ENCODE measurements around the gene ABLIM1.

Gene ABLIM1

GRCh38 chr10:114600057-114600456 is 58.0 kb downstream of the ABLIM1 start:
- TF ChIP-seq LEF1 (IDR thresholded peaks at IDR 0.05; ENCODE audit: borderline replicate concordance) (no peak), SP1 (IDR thresholded peaks at IDR 0.05) (no peak), CTBP1 (IDR thresholded peaks at IDR 0.05; ENCODE audit: borderline replicate concordance) (no peak), ZNF384 (IDR thresholded peaks at IDR 0.05) (no peak), ELF4 (IDR thresholded peaks at IDR 0.05) (no peak), ARNT (IDR thresholded peaks at IDR 0.05) (no peak), SUZ12 (IDR thresholded peaks at IDR 0.05) (no peak), FOXM1 (IDR thresholded peaks at IDR 0.05; ENCODE audit: borderline replicate concordance) (no peak), PKNOX1 (IDR thresholded peaks at IDR 0.05) (no peak), FOXA1 (IDR thresholded peaks at IDR 0.05) (no peak), FOXK2 (IDR thresholded peaks at IDR 0.05) (no peak), L3MBTL2 (conservative IDR thresholded peaks at IDR 0.05) (no peak), TARDBP (IDR thresholded peaks at IDR 0.05) (no peak), HDGF (IDR thresholded peaks at IDR 0.05; ENCODE audit: borderline replicate concordance) (no peak), BHLHE40 (IDR thresholded peaks at IDR 0.05; ENCODE audit: borderline replicate concordance) (no peak)
- no peak for DNase-seq (ENCODE audit: extremely low spot score)
- ChIA-PET POLR2A (no interaction called here), CTCF (no interaction called here)

- no peak for DNase-seq (ENCODE audit: extremely low spot score)
- CTCF ChIA-PET = no interaction called here
- TF ChIP-seq CTBP1 (IDR thresholded peaks at IDR 0.05; ENCODE audit: borderline replicate concordance) = no peak
- TF ChIP-seq BHLHE40 (IDR thresholded peaks at IDR 0.05; ENCODE audit: borderline replicate concordance) = no peak
- no peak for TF ChIP-seq SP1 (IDR thresholded peaks at IDR 0.05)
- TF ChIP-seq ZNF384 (IDR thresholded peaks at IDR 0.05) = no peak
- no peak for TF ChIP-seq ELF4 (IDR thresholded peaks at IDR 0.05)
- no peak for TF ChIP-seq FOXM1 (IDR thresholded peaks at IDR 0.05; ENCODE audit: borderline replicate concordance)
- POLR2A ChIA-PET = interaction anchor here (0.6 kb wide), 1 partner anchor 57 kb away, joined by 3 read pairs; no protein-coding TSS in a partner anchor
These were observed 61.3 kb downstream of the ABLIM1 start for GRCh38 chr10:114596793-114597192.

GRCh38 chr10:114593816-114594468 is 64.1 kb downstream of the ABLIM1 start:
- no peak for TF ChIP-seq L3MBTL2 (conservative IDR thresholded peaks at IDR 0.05)
- TF ChIP-seq SP1 (IDR thresholded peaks at IDR 0.05) = no peak
- no peak for TF ChIP-seq NFRKB (IDR thresholded peaks at IDR 0.05)
- no peak for TF ChIP-seq FOXM1 (IDR thresholded peaks at IDR 0.05; ENCODE audit: borderline replicate concordance)
- TF ChIP-seq ZNF384 (IDR thresholded peaks at IDR 0.05) = no peak
- TF ChIP-seq ELF4 (IDR thresholded peaks at IDR 0.05) = no peak
- no peak for TF ChIP-seq BHLHE40 (IDR thresholded peaks at IDR 0.05; ENCODE audit: borderline replicate concordance)
- no peak for TF ChIP-seq ARNT (IDR thresholded peaks at IDR 0.05)
- no peak for TF ChIP-seq FOXK2 (IDR thresholded peaks at IDR 0.05)
- no peak for TF ChIP-seq FOXA1 (IDR thresholded peaks at IDR 0.05)
- TF ChIP-seq HDGF (IDR thresholded peaks at IDR 0.05; ENCODE audit: borderline replicate concordance) = no peak
- no peak for TF ChIP-seq PKNOX1 (IDR thresholded peaks at IDR 0.05)
- no peak for TF ChIP-seq SUZ12 (IDR thresholded peaks at IDR 0.05)
- TF ChIP-seq LEF1 (IDR thresholded peaks at IDR 0.05; ENCODE audit: borderline replicate concordance) = no peak
- CTCF ChIA-PET = interaction anchor here (1.0 kb wide), 1 partner anchor 10 kb away, joined by 3 read pairs; no protein-coding TSS in a partner anchor
- DNase-seq (ENCODE audit: extremely low spot score) = no peak
- POLR2A ChIA-PET = interaction anchor here (0.5 kb wide), 1 partner anchor 213 kb away, joined by 3 read pairs; no protein-coding TSS in a partner anchor

- ChIA-PET POLR2A (no interaction called here), CTCF (no interaction called here)
- TF ChIP-seq ARNT (IDR thresholded peaks at IDR 0.05) (no peak), NFRKB (IDR thresholded peaks at IDR 0.05) (no peak), SP1 (IDR thresholded peaks at IDR 0.05) (no peak), CTBP1 (IDR thresholded peaks at IDR 0.05; ENCODE audit: borderline replicate concordance) (no peak), FOXK2 (IDR thresholded peaks at IDR 0.05) (no peak), SUZ12 (IDR thresholded peaks at IDR 0.05) (no peak), HDGF (IDR thresholded peaks at IDR 0.05; ENCODE audit: borderline replicate concordance) (no peak), L3MBTL2 (conservative IDR thresholded peaks at IDR 0.05) (no peak), FOXM1 (IDR thresholded peaks at IDR 0.05; ENCODE audit: borderline replicate concordance) (no peak), TARDBP (IDR thresholded peaks at IDR 0.05) (no peak), ELF4 (IDR thresholded peaks at IDR 0.05) (no peak), FOXA1 (IDR thresholded peaks at IDR 0.05) (no peak), BHLHE40 (IDR thresholded peaks at IDR 0.05; ENCODE audit: borderline replicate concordance) (no peak), LEF1 (IDR thresholded peaks at IDR 0.05; ENCODE audit: borderline replicate concordance) (no peak), PKNOX1 (IDR thresholded peaks at IDR 0.05) (no peak), ZNF384 (IDR thresholded peaks at IDR 0.05) (no peak)
- DNase-seq (ENCODE audit: extremely low spot score) = no peak
These were observed 64.8 kb downstream of the ABLIM1 start for GRCh38 chr10:114593240-114593792.

- CTCF ChIA-PET = no interaction called here
- no peak for DNase-seq (ENCODE audit: extremely low spot score)
- no peak for TF ChIP-seq BHLHE40 (IDR thresholded peaks at IDR 0.05; ENCODE audit: borderline replicate concordance)
- TF ChIP-seq FOXM1 (IDR thresholded peaks at IDR 0.05; ENCODE audit: borderline replicate concordance) = no peak
- TF ChIP-seq ELF4 (IDR thresholded peaks at IDR 0.05) = no peak
- no peak for TF ChIP-seq TARDBP (IDR thresholded peaks at IDR 0.05)
- TF ChIP-seq HDGF (IDR thresholded peaks at IDR 0.05; ENCODE audit: borderline replicate concordance) = no peak
- TF ChIP-seq NFRKB (IDR thresholded peaks at IDR 0.05) = no peak
- TF ChIP-seq ZNF384 (IDR thresholded peaks at IDR 0.05) = no peak
- POLR2A ChIA-PET = no interaction called here
These were observed 67.1 kb downstream of the ABLIM1 start for GRCh38 chr10:114590993-114591392.

GRCh38 chr10:114584419-114584818 is 73.7 kb downstream of the ABLIM1 start:
- no peak for DNase-seq (ENCODE audit: extremely low spot score)
- ChIA-PET POLR2A (no interaction called here), CTCF (no interaction called here)
- no peak for TF ChIP-seq ZNF384 (IDR thresholded peaks at IDR 0.05)

Measured in HEK293T (cell line).